NCI-H748 (cell line): ENCODE measurements around the gene PGA5.

ENCODE experiments used
- DNase-seq: peaks from one replicate; lab custom pipeline; 2025; ENCODE audit not compliant: unreplicated experiment; lab: John Stamatoyannopoulos, UW

PGA5 gene

GRCh38 chr11:61266602-61267001 is 25.6 kb downstream of the PGA5 start:
- no peak for DNase-seq

GRCh38 chr11:61267437-61267841 is 26.5 kb downstream of the PGA5 start:
- DNase-seq = no peak

DNA sequence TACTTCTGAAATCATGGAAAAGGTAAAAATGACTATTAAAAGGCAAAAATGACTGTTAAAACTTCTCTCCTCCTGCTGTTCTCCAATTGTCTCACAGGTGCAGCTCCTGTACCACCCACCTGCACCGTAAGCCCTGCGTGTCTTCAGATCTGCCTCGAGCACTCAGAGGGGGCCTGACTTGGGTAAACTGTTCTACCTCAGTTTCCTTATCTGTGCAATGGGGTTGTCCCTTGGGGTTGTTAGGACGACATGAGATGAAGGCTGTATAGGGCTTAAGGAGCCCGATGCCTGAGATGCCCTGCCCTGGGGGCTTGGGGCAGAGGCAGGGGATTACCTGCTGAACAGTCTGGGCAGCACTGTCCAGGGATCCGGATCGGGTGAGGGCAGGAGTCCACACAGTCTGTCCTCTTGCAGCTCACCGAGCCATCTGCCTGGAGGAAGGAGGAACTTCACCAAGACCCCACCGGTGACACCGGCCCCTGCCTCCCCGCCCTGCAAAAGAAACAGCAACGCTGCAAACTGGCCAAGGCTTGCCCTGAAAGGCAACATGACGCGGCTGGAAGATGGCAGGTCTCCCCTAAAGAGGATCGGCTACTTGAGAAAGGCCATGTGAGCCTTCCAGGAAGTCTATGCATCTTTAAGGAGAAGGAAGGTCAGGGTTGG is 27.7 kb downstream of the PGA5 start:
- DNase-seq = no peak

- DNase-seq = no peak
Observed at GRCh38 chr11:61270354-61271076, 29.5 kb downstream of the PGA5 start.

- no peak for DNase-seq
Observed at GRCh38 chr11:61272731-61273130, 31.8 kb downstream of the PGA5 start.

GRCh38 chr11:61273178-61274078 is 32.5 kb downstream of the PGA5 start:
- no peak for DNase-seq

DNA sequence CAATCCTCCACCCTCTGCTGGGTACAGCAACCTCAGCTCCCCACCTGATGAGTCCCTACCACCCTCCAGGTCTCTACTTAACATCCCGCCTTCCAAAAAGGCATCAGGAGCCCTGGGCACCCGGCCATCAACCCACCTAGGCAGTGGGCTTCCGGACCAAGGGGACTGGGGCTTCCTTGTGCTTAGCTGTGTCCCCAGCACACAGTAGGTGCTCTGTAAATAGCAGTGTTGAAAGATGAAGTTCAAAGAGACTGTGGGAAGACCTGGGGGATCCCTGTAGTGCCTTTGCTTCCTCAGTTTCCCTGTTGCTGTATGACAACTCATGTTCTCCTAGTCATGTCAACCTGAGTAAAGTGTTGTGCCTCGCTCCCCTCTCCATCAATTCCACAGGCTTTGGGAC is 33.1 kb downstream of the PGA5 start:
- DNase-seq = no peak

- no peak for DNase-seq
Observed at GRCh38 chr11:61275191-61275590, 34.2 kb downstream of the PGA5 start.

DNA sequence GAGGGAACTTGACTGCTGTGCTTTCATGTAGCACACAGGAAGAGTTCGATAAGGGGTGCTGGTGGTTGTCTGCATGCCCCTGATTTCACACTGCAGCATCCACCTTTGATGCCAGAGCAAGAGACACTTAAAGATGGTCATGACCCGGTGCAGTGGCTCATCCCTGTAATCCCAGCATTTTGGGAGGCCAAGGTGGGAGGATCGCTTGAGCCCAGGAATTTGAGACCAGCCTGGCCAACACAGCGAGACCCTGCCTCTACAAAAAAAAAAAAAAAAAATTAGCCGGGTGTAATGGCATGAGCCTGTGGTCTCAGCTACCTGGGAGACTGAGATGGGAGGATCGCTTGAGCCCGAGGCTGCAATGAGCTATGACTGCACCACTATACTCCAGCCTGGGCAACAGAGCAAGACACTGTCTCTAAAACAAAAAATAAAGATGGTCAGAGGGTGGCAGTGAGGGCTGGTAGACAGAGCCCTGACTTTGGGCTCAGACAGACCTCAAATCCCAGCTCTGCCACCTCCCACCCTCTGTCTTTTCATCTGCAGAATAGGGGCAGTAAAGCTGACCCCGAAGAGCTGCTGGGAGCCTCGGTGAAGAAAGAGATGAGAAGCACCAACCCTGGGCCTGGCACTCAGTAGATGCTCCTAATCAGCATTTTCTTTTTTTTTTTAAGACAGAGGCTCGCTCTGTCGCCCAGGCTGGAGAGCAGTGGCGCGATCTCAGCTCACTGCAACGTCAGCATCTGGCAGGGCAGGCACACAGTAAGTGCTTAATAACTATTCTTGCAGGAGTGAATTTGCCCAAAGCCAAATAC is 36.4 kb downstream of the PGA5 start:
- no peak for DNase-seq

DNA sequence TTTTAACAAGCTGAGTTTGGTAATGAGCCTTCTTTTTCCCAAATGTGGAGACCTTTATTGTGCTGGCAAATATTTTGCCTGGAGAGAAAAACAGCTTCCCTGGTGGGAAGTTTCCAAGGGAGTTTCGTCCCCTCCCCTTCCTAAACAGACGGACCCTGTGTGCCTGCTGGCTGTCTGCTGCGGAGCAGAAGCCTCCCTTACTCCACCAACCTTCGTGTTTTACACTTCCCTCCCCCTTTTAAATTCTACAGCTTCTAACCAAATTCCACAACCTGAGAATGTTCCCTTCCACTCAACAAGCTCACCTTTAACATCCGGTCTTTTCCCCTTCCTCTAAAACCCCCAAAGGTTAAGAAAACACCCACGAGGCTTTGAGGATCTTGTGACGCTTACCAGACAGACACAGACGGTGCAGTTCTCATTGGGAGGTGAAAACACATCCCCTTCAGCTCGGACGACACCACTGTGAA is 37.1 kb downstream of the PGA5 start:
- no peak for DNase-seq

DNA sequence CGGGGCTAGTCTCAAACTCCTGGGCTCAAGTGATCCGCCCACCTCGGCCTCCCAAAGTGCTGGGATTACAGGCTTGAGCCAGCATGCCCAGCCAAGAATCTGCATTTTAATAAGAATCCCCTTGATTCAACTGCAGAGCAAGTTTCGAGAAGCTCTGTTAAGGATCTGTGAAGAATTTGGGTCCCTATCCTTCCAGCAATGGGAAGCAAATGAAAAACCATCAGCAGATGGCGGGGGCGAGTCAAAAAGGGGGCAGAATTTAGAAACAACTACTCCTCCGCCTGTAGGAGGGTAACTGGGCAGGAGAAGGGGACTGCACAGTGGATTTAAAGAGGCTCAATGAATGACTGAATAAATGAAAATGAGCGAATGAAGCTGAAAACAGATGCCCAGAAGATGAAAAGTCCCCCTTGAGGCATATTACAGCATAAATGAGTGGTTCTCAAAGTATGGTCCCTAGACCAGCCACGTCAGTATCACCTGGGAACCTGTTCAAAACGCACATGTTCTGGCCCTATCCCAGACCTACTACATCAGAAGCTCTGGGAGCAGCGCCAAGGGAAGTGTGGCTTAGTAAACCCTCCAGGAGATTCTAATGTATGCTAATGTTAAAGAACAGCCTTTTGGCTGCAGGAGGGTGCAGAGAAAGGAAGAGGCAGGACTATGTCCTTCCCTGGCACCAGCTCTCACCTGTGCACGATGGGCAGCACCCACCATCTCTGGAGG is 39.1 kb downstream of the PGA5 start:
- no peak for DNase-seq

GRCh38 chr11:61280883-61281580 is 40.1 kb downstream of the PGA5 start:
- no peak for DNase-seq

DNA sequence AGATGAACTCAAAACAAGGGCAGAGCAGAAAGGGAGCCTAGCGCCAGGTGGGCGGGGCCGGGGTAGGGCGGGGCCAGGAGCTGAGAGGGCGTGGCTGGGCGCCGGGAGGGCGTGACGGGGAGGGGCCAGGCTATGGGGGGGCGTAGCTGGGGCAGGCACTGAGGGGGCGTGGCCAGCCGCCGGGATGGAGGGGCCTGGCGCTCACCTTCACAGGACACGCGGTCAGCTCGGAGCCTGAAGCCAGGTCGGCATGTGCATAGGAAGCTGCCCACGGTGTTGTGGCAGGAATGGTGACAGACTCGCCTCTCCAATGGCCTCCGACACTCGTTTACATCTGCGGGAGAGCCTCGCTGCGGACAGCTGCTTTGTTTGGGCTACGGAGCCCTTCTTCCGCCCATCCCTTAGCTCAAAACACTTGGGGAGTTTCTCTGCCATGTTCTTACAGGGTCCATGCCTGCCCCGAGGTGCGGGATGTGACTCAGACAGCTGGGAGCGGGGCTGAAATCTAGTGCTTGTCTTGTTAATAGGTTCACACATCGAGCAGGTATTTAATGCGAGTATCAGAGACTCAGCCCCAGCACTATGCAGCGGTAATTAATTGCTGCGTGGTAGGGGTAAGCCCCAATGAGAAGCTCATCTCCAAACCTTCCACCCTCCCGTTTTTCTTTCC is 40.7 kb downstream of the PGA5 start:
- peak; percentile 67 for DNase-seq

DNA sequence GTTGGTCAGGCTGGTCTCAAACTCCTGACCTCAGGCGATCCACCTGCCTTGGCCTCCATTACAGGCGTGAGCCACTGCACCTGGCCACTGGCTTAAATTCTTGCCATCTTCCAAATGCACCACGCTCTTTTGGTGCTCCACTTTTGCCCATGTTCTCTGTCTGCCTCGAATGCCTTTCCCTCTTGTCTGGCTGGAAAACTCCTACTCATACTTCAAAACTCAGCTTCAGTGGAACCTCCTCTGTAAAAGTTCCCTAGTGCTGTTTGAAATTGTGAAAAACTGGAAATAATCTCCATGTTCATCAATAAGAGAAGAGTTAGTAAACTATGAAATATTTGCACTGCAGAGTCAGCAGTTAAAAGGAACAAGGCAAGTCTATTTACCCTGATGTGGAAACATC is 42.6 kb downstream of the PGA5 start:
- DNase-seq = no peak

GRCh38 chr11:61287338-61287977 is 46.5 kb downstream of the PGA5 start:
- no peak for DNase-seq

DNA sequence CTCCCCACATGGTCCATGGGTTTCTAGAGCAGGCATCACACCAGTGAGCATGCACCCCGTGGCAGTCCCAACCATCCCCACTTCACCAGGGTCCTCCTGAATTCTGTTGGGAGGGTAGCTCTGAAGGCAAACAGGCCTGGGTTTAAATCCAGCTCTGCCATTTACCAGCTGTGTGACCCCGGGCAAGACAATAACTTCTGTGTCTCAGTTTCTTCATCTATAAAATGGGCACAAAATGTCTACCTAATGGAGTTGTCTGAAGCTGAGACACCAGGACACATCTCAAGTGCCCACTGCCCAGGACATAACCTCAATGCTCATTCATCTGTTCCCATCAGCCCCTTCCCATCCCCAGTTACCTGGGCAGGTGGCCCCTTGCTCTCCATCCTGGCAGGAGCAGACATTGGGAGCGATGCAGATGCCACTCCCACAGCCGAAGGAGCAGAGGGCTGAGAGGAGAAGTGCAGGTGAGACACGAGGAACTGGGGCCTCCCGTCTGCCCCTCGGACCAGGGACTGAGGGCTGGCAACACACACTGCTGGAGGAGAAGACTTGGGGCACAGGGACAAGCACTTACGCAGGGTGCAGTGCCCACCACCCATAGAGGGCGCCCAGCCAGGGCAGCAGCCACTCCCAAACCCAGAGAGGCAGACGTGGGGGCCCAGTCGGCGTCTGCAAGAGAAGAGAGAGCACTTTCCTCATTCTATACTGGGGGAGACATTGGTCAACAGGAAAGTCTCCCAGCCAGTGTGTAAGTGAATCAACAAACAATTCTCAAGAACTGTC is 50.1 kb downstream of the PGA5 start:
- no peak for DNase-seq

DNA sequence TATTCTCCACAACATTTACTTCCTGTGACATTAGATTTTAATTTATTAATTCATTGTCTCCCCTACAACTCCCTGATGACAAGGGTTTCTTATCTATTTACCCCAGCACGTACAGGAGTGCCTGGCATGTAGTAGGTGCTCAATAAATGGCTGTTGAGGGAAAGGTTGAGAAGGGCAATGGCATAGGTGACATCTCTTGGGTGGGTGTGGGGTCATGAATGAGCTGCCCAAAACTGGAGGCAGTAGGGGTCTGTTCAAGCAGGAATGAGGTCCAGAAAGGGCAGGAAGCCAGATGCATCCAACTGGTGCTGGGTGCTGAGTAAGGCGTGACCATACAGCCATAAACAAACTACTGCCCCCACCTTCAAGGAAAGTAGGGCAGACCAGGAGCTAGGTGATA is 51.4 kb downstream of the PGA5 start:
- no peak for DNase-seq
